LNCaP clone FGC (cell line): ENCODE data around the gene SCML1.

Experiments used
- DNase-seq: peaks from one replicate; pipeline ENCODE4 v3.0.0-alpha.2; 2011; ENCODE audit warnings: low read depth
- H3K4me3 ChIP-seq: 2 replicates; pipeline ENCODE4 v1.5.1; 2011; ENCODE audit warnings: mild to moderate bottlenecking, low read depth, low read length, control low read depth
- TF ChIP-seq, protein P1 (sequence below): IDR thresholded peaks from 2 replicates; pipeline ENCODE4 v1.5.1; 2012; ENCODE audit warnings: mild to moderate bottlenecking; ENCODE audit not compliant: control insufficient read depth, insufficient read depth; ENCODE audit errors: extremely low read depth

SCML1 gene

DNA sequence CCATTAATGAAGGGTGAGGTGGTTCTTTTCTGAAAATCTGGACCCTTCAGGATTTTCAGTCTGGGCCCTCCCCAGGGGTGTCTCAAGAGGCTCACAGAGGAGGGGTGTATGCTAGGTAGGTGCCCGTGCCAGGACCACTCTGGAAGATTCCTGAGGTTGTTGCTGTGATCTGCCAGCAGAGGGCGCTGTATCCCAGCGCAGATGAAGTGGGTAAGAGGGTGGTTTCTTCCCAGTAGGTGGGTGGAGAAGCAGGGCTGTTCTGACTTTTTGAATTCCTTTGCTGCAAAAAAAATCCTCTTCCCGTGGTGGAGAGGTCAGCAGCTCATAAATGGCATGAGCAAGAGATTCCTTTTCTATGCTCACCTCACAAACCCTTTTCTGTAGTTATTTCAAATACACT, 51.1 kb downstream of the SCML1 start:
- no peak for DNase-seq
- H3K4me3 ChIP-seq: no peak overlapping the region
- TF ChIP-seq, protein P1, sequence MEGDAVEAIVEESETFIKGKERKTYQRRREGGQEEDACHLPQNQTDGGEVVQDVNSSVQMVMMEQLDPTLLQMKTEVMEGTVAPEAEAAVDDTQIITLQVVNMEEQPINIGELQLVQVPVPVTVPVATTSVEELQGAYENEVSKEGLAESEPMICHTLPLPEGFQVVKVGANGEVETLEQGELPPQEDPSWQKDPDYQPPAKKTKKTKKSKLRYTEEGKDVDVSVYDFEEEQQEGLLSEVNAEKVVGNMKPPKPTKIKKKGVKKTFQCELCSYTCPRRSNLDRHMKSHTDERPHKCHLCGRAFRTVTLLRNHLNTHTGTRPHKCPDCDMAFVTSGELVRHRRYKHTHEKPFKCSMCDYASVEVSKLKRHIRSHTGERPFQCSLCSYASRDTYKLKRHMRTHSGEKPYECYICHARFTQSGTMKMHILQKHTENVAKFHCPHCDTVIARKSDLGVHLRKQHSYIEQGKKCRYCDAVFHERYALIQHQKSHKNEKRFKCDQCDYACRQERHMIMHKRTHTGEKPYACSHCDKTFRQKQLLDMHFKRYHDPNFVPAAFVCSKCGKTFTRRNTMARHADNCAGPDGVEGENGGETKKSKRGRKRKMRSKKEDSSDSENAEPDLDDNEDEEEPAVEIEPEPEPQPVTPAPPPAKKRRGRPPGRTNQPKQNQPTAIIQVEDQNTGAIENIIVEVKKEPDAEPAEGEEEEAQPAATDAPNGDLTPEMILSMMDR: peak; percentile 68

- H3K4me3 ChIP-seq: no peak overlapping the region
- TF ChIP-seq, protein P1: no peak
- DNase-seq: no peak
Measured at GRCh38 chrX:17788956-17789562, 51.8 kb downstream of the SCML1 start.

DNA sequence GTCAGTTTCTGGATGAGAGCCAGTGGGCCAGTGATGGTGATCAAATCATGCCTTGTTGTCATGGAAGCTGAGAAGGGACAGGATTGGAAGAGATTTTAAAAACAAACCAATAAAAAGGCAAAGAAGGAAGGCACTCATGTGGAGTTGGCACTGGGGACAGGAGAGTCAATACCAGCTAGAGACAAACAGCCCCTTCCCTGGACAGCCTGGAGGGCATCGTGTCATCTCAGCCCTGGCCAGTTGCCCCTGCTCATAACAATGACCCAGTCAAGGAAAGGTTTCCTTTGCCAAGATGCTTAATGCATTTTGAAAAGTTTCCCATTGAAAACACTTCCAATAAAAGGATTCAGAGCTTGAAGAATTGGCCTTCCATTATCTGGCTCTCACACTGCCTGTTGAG, 55.5 kb downstream of the SCML1 start:
- no peak overlapping the region for H3K4me3 ChIP-seq
- TF ChIP-seq, protein P1: no peak
- DNase-seq: peak; percentile 90

- DNase-seq: no peak
- TF ChIP-seq, protein P1: no peak
- no peak overlapping the region for H3K4me3 ChIP-seq
Measured at GRCh38 chrX:17798921-17799320, 61.6 kb downstream of the SCML1 start.

DNA sequence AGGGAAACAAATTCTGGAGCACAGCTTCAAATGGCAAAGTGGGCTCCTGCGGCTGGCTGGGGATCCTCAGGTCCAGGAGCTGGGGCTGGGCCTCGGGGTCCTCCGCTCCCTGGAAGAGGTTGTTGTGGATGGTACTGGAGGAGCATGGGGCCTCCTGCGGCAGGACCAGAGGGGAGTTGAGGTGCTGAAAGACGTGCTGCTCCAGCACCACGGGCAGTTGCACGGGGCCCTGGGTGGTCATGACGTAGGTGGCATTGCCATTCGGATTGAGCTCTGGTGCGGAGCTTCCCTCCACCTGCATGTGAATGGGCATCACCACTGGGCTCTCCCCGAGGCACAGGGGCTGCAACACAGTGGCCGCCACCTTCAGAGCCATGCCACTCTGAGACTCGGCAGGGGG, 64.1 kb downstream of the SCML1 start:
- no peak overlapping the region for H3K4me3 ChIP-seq
- TF ChIP-seq, protein P1: no peak
- DNase-seq: no peak

- H3K4me3 ChIP-seq: no peak overlapping the region
- TF ChIP-seq, protein P1: no peak
- no peak for DNase-seq
Measured at GRCh38 chrX:17802756-17803155, 65.5 kb downstream of the SCML1 start.

DNA sequence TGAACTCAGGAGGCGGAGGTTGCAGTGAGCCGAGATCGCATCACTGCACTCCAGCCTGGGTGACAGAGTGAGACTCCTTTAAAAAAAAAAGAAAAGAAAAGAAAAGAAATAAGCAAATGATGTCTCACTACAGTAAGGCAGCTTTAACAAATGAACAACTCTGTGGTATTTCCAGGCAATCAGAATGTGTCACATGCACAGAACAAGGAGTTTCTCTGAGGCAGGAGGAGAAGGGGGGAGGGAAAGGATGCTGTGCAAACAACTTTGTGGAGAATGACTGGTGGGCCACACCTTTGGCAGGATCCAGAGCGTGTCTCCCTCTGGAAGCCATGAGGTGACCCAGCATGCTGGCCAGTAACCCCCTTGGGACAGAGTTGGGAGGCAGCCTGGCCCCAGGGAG, 66.2 kb downstream of the SCML1 start:
- no peak for DNase-seq
- no peak overlapping the region for H3K4me3 ChIP-seq
- TF ChIP-seq, protein P1: no peak
